Measurements from ENCODE around the gene SSU72. TPM values are rescaled to one million over a fixed set of nuclear protein-coding genes. Genes with fewer than 3 reads are reported as not detected.

Gene SSU72
- polyA plus RNA-seq, 1 donor from 2014 or later: 176 TPM

GRCh38 chr1:1594602-1595260, 20.1 kb upstream of the SSU72 start:
- Mint-ChIP-seq H3K9me3 (no peaks in the 10 kb centered on the region), H3K27ac (no peak overlapping the region), H3K27me3 (peaks cover 14% of the 10 kb centered on the region), H3K4me3 (no peak overlapping the region), H3K4me1 (peaks cover 0 to 7% (median 3%) of the 10 kb centered on the region in 3 donors), H3K36me3 (no peaks in the 10 kb centered on the region)

GRCh38 chr1:1593834-1594601, 19.4 kb upstream of the SSU72 start:
- Mint-ChIP-seq H3K4me1 (peaks cover 0 to 7% (median 3%) of the 10 kb centered on the region in 3 donors), H3K9me3 (no peaks in the 10 kb centered on the region), H3K27ac (no peak overlapping the region), H3K4me3 (no peak overlapping the region), H3K27me3 (peaks cover 12% of the 10 kb centered on the region), H3K36me3 (no peaks in the 10 kb centered on the region)

DNA sequence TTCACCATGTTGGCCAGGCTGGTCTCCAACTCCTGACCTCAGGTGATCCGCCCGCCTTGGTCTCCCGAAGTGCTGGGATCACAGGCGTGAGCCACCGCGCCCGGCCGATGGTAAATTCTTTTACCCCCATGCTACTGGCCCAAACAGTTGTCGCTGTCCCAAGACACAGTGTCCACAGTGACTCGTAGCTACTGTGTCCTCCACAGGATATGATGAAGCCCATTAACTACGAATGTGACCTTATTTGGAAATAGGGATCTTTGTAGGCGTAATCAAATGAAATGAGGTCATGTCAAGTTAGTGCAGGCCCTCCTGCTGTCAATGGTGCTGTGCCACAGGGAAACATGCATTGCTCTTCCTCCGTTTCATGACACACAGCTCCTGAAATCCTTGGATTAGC, 16.8 kb upstream of the SSU72 start:
- Mint-ChIP-seq H3K9me3 (no peaks in the 10 kb centered on the region), H3K27me3 (peaks cover 4% of the 10 kb centered on the region), H3K4me1 (peaks cover 0 to 2% (median 0%) of the 10 kb centered on the region in 3 donors), H3K27ac (no peak overlapping the region), H3K4me3 (no peak overlapping the region), H3K36me3 (peaks cover 2% of the 10 kb centered on the region)

- Mint-ChIP-seq H3K4me3 (no peak overlapping the region), H3K36me3 (peaks cover 1% of the 10 kb centered on the region), H3K4me1 (peaks cover 0 to 2% (median 1%) of the 10 kb centered on the region in 3 donors), H3K9me3 (no peaks in the 10 kb centered on the region), H3K27ac (no peak overlapping the region), H3K27me3 (peaks cover 22% of the 10 kb centered on the region)
Measured at GRCh38 chr1:1583347-1584010, 8.8 kb upstream of the SSU72 start.

GRCh38 chr1:1582585-1583346, 8.1 kb upstream of the SSU72 start:
- Mint-ChIP-seq H3K27ac (no peak overlapping the region), H3K27me3 (peaks cover 22% of the 10 kb centered on the region), H3K4me1 (peaks cover 0 to 2% (median 0%) of the 10 kb centered on the region in 3 donors), H3K9me3 (no peaks in the 10 kb centered on the region), H3K36me3 (peaks cover 1% of the 10 kb centered on the region), H3K4me3 (no peak overlapping the region)

DNA sequence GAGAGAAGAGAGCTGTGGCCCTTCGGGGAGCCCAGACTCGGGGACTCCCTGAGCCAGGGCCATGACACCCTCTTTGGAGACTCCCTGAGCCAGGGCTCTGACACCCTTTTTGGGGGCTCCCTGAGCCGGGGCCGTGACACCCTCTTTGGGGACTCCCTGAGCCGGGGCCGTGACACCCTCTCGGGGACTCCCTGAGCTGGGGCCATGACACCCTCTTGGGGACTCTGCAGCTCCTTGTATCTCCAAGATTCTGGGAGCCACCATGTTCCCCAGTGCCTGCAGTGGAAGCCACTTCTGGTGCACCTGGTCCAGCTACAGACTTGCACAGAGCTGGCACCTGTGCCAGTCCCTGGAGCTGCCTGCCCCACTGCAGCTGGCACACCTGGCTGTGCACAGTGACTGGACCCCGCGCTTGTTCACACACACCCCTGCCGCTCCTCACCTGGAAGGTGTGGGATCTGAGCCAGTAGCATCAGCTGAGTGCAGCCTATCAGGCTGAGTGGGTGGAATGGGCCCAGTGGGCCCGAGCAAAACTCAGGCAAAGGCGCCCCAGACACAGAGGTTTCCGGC, 3.8 kb upstream of the SSU72 start:
- peaks cover 1% of the 10 kb centered on the region for H3K36me3 Mint-ChIP-seq
- H3K4me3 Mint-ChIP-seq: peak overlapping the region in 1 of 4 donors; percentile 76

GRCh38 chr1:1577367-1578011, 2.8 kb upstream of the SSU72 start:
- Mint-ChIP-seq H3K36me3 (peaks cover 1% of the 10 kb centered on the region), H3K4me1 (peaks cover 8 to 12% (median 10%) of the 10 kb centered on the region in 3 donors), H3K27me3 (peaks cover 13% of the 10 kb centered on the region), H3K27ac (peak overlapping the region in 1 of 3 donors; percentile 25), H3K9me3 (no peaks in the 10 kb centered on the region), H3K4me3 (peak overlapping the region in 1 of 4 donors; percentile 76)

More for the DNA sequence above, 3.8 kb upstream of the SSU72 start:
- H3K9me3 Mint-ChIP-seq: no peaks in the 10 kb centered on the region
- H3K27ac Mint-ChIP-seq: no peak overlapping the region
- H3K27me3 Mint-ChIP-seq: peaks cover 15% of the 10 kb centered on the region
- H3K4me1 Mint-ChIP-seq: peaks cover 6 to 12% (median 8%) of the 10 kb centered on the region in 3 donors

DNA sequence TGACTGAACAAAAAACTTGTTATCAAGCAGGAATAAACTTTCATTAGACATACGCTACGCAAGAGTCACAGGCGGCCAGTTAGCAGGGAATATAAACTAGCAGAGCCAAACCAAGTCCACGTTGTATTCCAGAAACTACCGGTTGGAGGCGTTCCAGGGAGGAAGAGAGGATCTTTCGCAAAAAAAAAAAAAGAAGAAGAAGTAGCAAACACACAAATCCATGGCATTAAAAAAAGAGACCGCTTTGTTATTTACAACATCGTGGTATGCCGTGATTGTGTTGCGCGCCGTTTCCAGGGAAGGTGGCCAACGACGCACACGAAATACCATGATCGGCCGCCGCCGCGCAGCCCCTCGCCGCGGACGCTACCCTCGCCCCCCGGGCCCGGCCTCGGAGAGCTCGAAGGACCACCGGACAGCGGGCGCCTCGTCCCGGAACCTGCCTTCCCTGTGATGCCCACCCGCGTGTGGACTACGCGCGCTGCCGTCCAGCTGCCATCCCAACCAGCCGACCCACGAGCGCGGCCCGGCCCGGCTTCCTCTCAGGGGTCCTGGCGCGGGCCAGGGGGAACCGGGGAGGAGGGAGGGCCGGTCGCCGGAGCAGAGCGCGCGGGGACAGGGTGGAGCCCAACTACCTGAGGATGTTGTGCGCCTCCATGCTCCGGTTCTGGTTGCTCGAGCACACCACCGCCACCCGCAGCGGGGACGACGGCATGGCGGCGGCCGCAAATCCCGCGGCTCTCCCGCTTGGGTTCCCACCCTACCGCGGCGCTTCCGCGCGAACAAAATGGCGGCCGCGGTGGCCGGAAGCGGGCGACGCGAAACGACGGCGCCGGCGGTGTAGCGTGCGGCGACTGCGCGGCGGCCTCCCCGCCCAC, 581 bp downstream of the SSU72 start:
- H3K27ac Mint-ChIP-seq: peak overlapping the region; percentile 98 to 99 (median 99)
- H3K4me1 Mint-ChIP-seq: peaks cover 23 to 27% (median 24%) of the 10 kb centered on the region in 3 donors
- H3K27me3 Mint-ChIP-seq: peaks cover 3% of the 10 kb centered on the region
- peak overlapping the region; percentile 93 to 99 (median 96) for H3K4me3 Mint-ChIP-seq
- no peaks in the 10 kb centered on the region for H3K9me3 Mint-ChIP-seq
- peaks cover 4% of the 10 kb centered on the region for H3K36me3 Mint-ChIP-seq

GRCh38 chr1:1569341-1569740, 5.3 kb downstream of the SSU72 start:
- H3K36me3 Mint-ChIP-seq: peaks cover 7% of the 10 kb centered on the region
- no peaks in the 10 kb centered on the region for H3K9me3 Mint-ChIP-seq
- peaks cover 1% of the 10 kb centered on the region for H3K27me3 Mint-ChIP-seq
- H3K4me1 Mint-ChIP-seq: peaks cover 17 to 35% (median 25%) of the 10 kb centered on the region in 3 donors
- H3K27ac Mint-ChIP-seq: peak overlapping the region in 1 of 3 donors; percentile 81
- peak overlapping the region in 3 of 4 donors; percentile 13 to 84 (median 79) for H3K4me3 Mint-ChIP-seq

- Mint-ChIP-seq H3K27me3 (no peaks in the 10 kb centered on the region), H3K36me3 (peaks cover 6% of the 10 kb centered on the region), H3K4me1 (peaks cover 17 to 31% (median 20%) of the 10 kb centered on the region in 3 donors), H3K4me3 (no peak overlapping the region), H3K9me3 (no peaks in the 10 kb centered on the region), H3K27ac (peak overlapping the region in 2 of 3 donors; percentile 43 to 70)
Measured at GRCh38 chr1:1567891-1568291, 6.8 kb downstream of the SSU72 start.

DNA sequence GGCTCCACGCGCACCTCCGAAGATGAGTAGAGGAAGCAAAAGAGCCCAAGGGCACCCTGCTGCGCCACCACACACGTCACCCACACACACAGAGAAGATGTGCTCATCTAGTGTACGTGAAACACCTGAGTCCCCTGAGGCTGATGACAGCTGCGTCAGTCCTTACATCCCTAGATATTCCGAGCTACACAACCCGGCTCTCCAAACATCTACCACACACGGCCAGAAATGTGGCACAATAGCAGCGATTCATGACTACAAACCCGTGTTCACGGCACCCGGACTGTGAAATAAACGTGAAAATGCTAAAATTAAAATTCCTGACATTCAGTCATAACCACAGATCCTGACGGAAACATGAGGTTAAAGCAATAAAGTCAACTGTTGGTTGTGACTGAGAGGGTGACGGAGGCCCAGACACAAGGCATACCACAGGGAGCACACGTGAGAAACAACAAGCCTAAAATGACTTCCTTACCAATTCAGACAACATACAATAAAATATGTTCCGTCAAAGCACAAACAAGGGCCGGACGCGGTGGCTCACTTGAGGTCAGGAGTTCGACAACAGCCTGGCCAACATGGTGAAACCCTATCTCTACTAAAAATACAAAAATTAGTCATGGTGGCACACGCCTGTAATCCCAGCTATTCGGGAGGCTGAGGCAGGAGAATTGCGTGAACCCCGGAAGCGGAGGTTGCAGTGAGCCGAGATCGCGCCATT, 7.3 kb downstream of the SSU72 start:
- H3K36me3 Mint-ChIP-seq: peaks cover 6% of the 10 kb centered on the region
- peak overlapping the region in 2 of 3 donors; percentile 43 to 70 for H3K27ac Mint-ChIP-seq
- H3K4me1 Mint-ChIP-seq: peaks cover 17 to 31% (median 17%) of the 10 kb centered on the region in 3 donors
- no peaks in the 10 kb centered on the region for H3K9me3 Mint-ChIP-seq
- no peaks in the 10 kb centered on the region for H3K27me3 Mint-ChIP-seq
- peak overlapping the region in 1 of 4 donors; percentile 16 for H3K4me3 Mint-ChIP-seq

DNA sequence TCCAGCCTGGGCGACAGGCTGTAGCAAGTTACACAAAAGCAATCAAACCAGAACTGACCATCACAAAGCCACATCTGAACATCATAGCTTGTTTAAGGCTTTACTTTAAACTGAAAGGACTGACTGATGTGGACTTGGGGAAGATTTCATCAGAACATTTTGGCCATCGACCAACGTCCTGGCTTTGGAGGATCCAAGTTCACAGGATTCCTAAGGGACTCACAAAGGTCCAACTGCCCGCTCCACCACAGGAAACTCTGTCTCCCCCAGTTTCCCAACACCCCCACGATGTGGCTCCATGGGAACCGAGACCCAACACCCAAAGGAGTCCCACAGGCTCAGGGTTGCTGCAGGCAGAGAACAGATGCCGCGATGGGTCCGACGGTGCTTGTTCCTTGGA, 9.3 kb downstream of the SSU72 start:
- peak overlapping the region in 1 of 3 donors; percentile 75 for H3K27ac Mint-ChIP-seq
- H3K9me3 Mint-ChIP-seq: no peaks in the 10 kb centered on the region
- no peak overlapping the region for H3K4me3 Mint-ChIP-seq
- H3K36me3 Mint-ChIP-seq: peaks cover 3% of the 10 kb centered on the region
- peaks cover 10 to 23% (median 12%) of the 10 kb centered on the region in 3 donors for H3K4me1 Mint-ChIP-seq
- no peaks in the 10 kb centered on the region for H3K27me3 Mint-ChIP-seq

All from IgD-negative memory B cell (primary cell).